NT2/D1 (cell line): ENCODE measurements around the gene RMDN2.

Experiments
- DNase-seq: peaks from one replicate; pipeline ENCODE4 v3.0.0-alpha.2; 2011; ENCODE audit warnings: low read depth, low spot score
- H3K27me3 ChIP-seq: 2 replicates; pipeline ENCODE4 v1.6.0; 2011; ENCODE audit warnings: mild to moderate bottlenecking; ENCODE audit not compliant: insufficient read length, insufficient read depth
- H3K36me3 ChIP-seq: 2 replicates; pipeline ENCODE4 v1.6.1; 2011; ENCODE audit warnings: mild to moderate bottlenecking, low read length, mixed read lengths; ENCODE audit not compliant: insufficient read depth, insufficient read length
- H3K4me1 ChIP-seq: 2 replicates; pipeline ENCODE4 v1.5.1; 2011; ENCODE audit not compliant: insufficient read depth, insufficient read length
- H3K4me3 ChIP-seq: 2 replicates; pipeline ENCODE4 v1.5.1; 2011; ENCODE audit warnings: low read depth; ENCODE audit not compliant: insufficient read length
- H3K9ac ChIP-seq: 2 replicates; pipeline ENCODE4 v1.6.0; 2011; ENCODE audit warnings: low read depth; ENCODE audit not compliant: insufficient read length
- H3K9me3 ChIP-seq: 2 replicates; pipeline ENCODE4 v1.5.1; 2011; ENCODE audit warnings: mild to moderate bottlenecking, low read length; ENCODE audit not compliant: insufficient read depth
- SUZ12 ChIP-seq: IDR thresholded peaks from 2 replicates; pipeline ENCODE4 v1.6.1; 2011; ENCODE audit not compliant: insufficient read length, insufficient read depth; ENCODE audit errors: extremely low read depth
- YY1 ChIP-seq: IDR thresholded peaks from 2 replicates; pipeline ENCODE4 v1.6.1; 2011; ENCODE audit not compliant: insufficient read length, insufficient read depth
- ZNF274 ChIP-seq: IDR thresholded peaks from 2 replicates; pipeline ENCODE4 v1.6.1; 2011; ENCODE audit warnings: mild to moderate bottlenecking, low read depth, low read length

The RMDN2 gene

DNA sequence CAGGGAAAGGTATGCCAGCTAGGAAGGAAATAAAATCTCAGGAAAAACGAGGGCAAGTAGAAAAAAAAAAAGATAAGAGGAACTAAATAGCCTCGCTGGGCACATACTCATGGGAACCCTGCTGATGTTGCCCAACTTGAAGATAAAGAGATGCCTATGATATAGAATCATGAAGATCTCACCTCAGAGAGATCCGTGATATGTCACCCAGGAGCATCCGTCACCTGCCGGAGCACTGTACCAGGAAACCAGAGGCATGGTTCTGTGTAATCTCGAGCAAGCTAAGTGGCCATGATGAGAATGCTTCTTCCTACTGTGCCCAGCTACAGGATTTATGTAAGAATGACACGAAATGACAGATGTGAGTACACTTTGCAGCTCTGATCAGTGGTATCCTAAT is 110.9 kb downstream of the RMDN2 start:
- TF ChIP-seq YY1, result no peak
- no peak for TF ChIP-seq SUZ12
- TF ChIP-seq ZNF274, result no peak

DNA sequence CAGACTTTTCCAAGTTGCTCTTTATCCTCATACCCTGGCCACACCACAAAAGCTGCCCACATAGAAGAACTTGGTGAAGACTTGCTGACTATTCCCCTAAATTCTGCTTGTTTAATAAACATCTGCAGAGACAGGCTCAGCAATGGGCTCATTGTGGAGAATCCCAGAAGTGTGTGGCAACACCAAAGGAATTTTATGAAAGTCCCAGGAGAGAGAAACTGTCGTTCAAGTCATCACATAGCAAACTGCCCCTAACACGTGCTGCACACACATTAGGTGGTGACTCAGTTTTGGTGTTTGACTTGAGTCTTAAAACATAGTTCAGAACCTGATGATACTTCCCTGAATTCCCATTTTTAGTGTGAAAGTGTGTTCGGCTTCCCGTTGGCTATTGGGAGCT is 112.2 kb downstream of the RMDN2 start:
- Histone ChIP-seq H3K9me3 (peaks cover 10% of the 10 kb centered on the region; the same call in 1 of the 2 replicates), H3K4me1 (no peaks in the 10 kb centered on the region), H3K27me3 (no peaks in the 10 kb centered on the region), H3K36me3 (no peaks in the 10 kb centered on the region), H3K4me3 (no peak overlapping the region), H3K9ac (no peak overlapping the region)
- DNase-seq, result no peak
- TF ChIP-seq SUZ12, result no peak
- TF ChIP-seq YY1, result no peak
- no peak for TF ChIP-seq ZNF274

More for the DNA sequence above, 110.9 kb downstream of the RMDN2 start:
- H3K9ac ChIP-seq, result no peak overlapping the region
- DNase-seq, result no peak
- no peak overlapping the region for H3K4me3 ChIP-seq
- peaks cover 10% of the 10 kb centered on the region; the same call in 1 of the 2 replicates for H3K9me3 ChIP-seq
- no peaks in the 10 kb centered on the region for H3K4me1 ChIP-seq
- no peaks in the 10 kb centered on the region for H3K27me3 ChIP-seq
- no peaks in the 10 kb centered on the region for H3K36me3 ChIP-seq

DNA sequence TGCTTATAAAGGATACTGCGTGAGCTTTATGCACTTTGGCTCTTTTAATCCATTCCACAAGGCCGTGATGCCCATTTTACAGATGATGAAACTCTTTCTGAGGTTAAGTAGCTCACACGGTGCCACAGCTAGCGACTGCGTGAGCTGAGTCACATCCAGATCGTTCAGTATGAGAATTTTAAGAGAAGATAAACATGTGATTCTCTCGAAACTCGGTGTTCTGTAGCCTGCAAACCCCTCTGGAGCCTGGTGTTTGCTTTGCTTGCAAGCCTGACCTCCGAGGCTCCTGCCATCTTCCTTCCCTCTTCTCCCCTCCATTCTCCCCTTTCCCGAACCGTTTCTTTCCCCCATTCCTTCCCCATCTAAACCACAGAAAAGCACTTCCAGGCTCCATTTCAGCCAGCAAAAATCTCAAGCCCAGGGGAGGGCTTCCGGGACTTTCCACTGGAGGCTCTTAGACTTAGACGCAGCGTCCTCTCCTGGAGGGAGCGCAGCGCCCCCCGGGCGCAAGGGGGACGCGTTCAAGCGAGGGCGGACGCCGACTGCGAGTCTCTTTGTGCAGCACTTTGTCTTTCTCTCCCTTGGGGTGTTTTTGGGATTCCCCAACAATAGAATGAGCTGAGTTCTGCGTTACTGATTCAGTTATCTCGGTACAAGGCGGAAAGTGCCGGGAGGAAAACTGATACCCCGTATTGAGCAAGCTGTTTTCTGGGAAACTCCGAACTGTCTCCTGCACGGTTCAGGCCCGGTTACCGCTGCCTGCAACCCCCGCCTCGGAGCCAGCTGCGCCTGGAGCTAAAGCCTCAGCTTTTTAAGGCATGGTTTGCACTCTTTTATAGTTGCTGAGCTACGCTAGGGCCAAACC is 112.9 kb downstream of the RMDN2 start:
- H3K27me3 ChIP-seq, result no peaks in the 10 kb centered on the region
- no peak overlapping the region for H3K9ac ChIP-seq
- DNase-seq, result peak; percentile 11

DNA sequence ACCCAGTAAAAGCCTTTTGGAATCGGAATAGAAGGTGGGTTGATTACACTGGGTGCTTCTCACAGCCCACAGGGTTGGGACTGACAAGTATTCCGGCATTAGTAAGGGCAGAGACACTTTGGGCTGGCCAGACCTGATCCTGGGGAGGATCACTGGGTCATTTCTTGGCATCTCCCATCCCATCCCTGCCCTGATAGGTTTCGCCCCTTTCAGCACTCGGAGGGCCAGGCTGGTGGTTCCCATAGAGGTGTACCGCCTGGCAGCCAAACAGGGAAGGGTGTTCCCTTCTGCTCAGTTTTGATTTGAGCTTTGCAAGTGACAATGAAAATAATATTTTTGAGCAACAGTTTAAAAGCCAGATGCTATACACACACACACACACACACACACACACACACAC is 113.6 kb downstream of the RMDN2 start:
- TF ChIP-seq ZNF274 (no peak), YY1 (no peak), SUZ12 (no peak)
- H3K4me3 ChIP-seq, result no peak overlapping the region
- no peak overlapping the region for H3K9ac ChIP-seq
- peaks cover 10% of the 10 kb centered on the region; the same call in 1 of the 2 replicates for H3K9me3 ChIP-seq
- no peaks in the 10 kb centered on the region for H3K27me3 ChIP-seq
- no peaks in the 10 kb centered on the region for H3K36me3 ChIP-seq
- no peaks in the 10 kb centered on the region for H3K4me1 ChIP-seq
- no peak for DNase-seq

More for the DNA sequence above, 112.9 kb downstream of the RMDN2 start:
- H3K4me1 ChIP-seq, result no peaks in the 10 kb centered on the region
- no peak for TF ChIP-seq YY1
- no peak for TF ChIP-seq ZNF274
- no peak for TF ChIP-seq SUZ12
- no peak overlapping the region for H3K4me3 ChIP-seq
- H3K9me3 ChIP-seq, result peaks cover 10% of the 10 kb centered on the region; the same call in 1 of the 2 replicates
- no peaks in the 10 kb centered on the region for H3K36me3 ChIP-seq

DNA sequence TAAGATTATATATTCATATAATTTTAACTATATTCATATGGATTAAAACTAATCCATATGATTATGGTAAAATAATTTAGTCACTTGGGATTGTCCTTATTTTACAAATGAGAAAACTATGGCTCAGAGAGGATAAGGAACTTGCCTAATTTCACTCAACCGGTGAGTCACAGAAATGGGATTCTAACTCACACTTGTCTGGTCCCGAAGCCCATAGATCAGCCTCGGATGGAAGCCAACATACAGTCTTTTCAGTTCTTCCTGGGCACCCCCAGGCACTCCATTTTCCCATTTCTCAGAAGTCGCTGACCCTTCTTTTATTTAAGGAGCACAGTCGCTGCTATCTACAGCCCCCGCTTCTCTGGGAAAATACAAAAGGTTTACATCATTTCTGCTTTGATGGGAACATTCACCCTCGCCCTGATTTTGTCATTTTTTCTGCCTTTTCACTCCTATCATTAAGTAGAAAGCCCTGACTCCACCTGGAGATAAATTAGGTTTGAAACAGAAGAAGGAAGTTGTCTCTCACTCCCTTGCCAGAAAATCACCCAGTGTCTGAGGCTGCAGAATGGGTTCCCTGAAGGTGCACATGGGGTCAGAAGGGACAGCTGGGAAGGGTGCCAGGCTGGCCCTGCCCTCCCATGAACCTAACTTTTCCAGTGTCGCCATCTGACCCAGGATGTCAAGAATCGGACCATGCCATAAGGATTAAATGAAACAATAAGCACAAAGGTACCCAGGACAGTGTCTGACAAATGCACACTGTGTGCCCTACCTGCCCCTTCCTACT is 114.2 kb downstream of the RMDN2 start:
- no peaks in the 10 kb centered on the region for H3K36me3 ChIP-seq
- H3K27me3 ChIP-seq, result no peaks in the 10 kb centered on the region
- no peak overlapping the region for H3K4me3 ChIP-seq
- H3K9ac ChIP-seq, result no peak overlapping the region
- peaks cover 10% of the 10 kb centered on the region; the same call in 1 of the 2 replicates for H3K9me3 ChIP-seq
- TF ChIP-seq SUZ12, result no peak
- H3K4me1 ChIP-seq, result no peaks in the 10 kb centered on the region
- no peak for DNase-seq

DNA sequence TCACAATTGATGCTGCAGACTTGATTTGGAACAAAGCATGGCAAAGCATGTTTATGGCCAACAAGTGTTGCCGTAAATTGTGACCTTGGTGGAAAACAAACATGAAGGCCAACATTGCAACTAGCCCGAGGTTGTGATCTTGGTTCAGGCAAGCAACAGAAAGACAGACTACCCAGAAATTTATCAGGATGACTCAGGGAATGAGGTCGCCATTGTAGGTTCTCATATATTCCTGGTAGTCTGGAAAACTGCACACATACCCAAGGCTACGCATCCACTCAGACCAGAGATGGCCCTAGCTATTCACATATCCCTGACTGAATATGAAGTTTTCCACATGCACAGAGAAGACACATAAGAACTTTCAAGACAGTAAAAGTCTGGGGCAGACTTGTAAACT is 120.7 kb downstream of the RMDN2 start:
- H3K9me3 ChIP-seq, result peaks cover 2% of the 10 kb centered on the region; the same call in 1 of the 2 replicates
- H3K9ac ChIP-seq, result no peak overlapping the region
- H3K36me3 ChIP-seq, result no peaks in the 10 kb centered on the region
- no peak for TF ChIP-seq SUZ12
- no peak for TF ChIP-seq ZNF274
- no peak for TF ChIP-seq YY1
- H3K4me1 ChIP-seq, result no peaks in the 10 kb centered on the region
- no peak for DNase-seq
- H3K4me3 ChIP-seq, result no peak overlapping the region
- H3K27me3 ChIP-seq, result no peaks in the 10 kb centered on the region

DNA sequence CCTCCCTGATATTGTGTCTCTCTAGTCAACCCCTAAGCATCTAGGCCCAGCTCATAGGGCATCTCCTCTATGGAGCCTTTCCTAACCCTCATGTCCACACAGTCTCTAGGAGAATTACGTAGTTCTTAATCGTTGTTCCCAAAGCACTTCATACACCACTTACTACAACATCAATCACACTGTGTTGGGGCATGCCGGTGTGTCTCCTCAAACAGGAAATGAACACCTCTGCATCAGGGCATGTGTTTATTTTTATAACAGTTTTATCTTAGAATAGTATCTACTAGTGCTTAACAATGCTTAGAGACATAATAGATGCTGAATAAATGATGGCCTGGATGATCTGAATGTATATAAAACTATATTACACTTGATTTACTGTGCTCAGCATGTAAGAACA is 131.1 kb downstream of the RMDN2 start:
- TF ChIP-seq YY1 (no peak), ZNF274 (no peak), SUZ12 (no peak)
- Histone ChIP-seq H3K27me3 (no peaks in the 10 kb centered on the region), H3K36me3 (no peaks in the 10 kb centered on the region), H3K9ac (no peak overlapping the region), H3K4me1 (no peaks in the 10 kb centered on the region), H3K4me3 (no peak overlapping the region), H3K9me3 (no peaks in the 10 kb centered on the region)
- no peak for DNase-seq
